ENCODE data around the gene RNF43.

RNF43 gene

DNA sequence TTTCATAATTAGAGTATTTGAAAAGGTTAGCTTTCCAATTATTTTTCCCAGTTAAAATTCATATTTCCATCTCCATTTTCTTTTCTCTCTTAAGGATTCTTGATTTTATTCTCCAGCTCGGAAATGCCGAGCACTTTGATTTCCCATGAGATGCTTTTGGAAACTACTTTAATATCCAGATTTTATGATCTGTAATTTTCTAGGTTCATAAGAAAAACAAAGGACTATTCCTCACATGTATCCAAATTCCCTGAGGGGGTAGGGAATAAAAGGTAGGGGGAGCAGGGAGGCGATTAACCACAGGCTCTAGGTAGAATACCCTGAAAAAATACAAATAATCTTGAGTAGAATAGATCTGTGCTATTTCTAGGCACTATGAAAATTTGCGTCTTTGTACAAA, 938 bp downstream of the RNF43 start:
- Histone ChIP-seq H3K27ac (ENCODE audit: low read depth, low read length) (no peak overlapping the region), H3K4me1 (ENCODE audit: control insufficient read depth, low read length) (peaks cover 31% of the 10 kb centered on the region)

GRCh38 chr17:58415371-58416055, 1.8 kb downstream of the RNF43 start:
- Histone ChIP-seq H4K20me1 (ENCODE audit: control insufficient read depth, insufficient read depth, low read depth, low read length) (no peaks in the 10 kb centered on the region), H3K4me2 (ENCODE audit: low read length) (peak overlapping the region; percentile 5; the same call in 1 of the 2 replicates), H3K27me3 (ENCODE audit: control insufficient read depth, low read length) (peaks cover 11% of the 10 kb centered on the region), H3F3A (ENCODE audit: control insufficient read depth, insufficient read depth) (0 out of 2 replicates have a peak, but pooled peaks cover 5% of the 10 kb centered on the region), H3K9me2 (replicated peaks; ENCODE audit: control insufficient read depth, low read length) (no peaks in the 10 kb centered on the region), H3K79me2 (ENCODE audit: control insufficient read depth, low read length) (no peaks in the 10 kb centered on the region), H3K4me1 (ENCODE audit: control insufficient read depth, low read length) (peaks cover 31% of the 10 kb centered on the region), H3K9me3 (ENCODE audit: control insufficient read depth, insufficient read depth, low read length) (no peaks in the 10 kb centered on the region), H3K36me3 (ENCODE audit: control insufficient read depth, low read length) (no peaks in the 10 kb centered on the region), H3K27ac (ENCODE audit: low read depth, low read length) (no peak overlapping the region), H3K4me3 (ENCODE audit: low read length) (no peak overlapping the region)
- TF ChIP-seq CTCF (IDR thresholded peaks at IDR 0.05; ENCODE audit: low read depth, low read length, poor library complexity, severe bottlenecking) (no peak), EZH2phosphoT487 (IDR thresholded peaks at IDR 0.05; ENCODE audit: borderline replicate concordance, low read length) (no peak)

More for the DNA sequence above, 938 bp downstream of the RNF43 start:
- Histone ChIP-seq H3K36me3 (ENCODE audit: control insufficient read depth, low read length) (no peaks in the 10 kb centered on the region), H3K4me2 (ENCODE audit: low read length) (peak overlapping the region; percentile 57; the same call in 1 of the 2 replicates), H3K9me2 (replicated peaks; ENCODE audit: control insufficient read depth, low read length) (no peaks in the 10 kb centered on the region), H3K79me2 (ENCODE audit: control insufficient read depth, low read length) (no peaks in the 10 kb centered on the region), H3K27me3 (ENCODE audit: control insufficient read depth, low read length) (peaks cover 7% of the 10 kb centered on the region), H3K9me3 (ENCODE audit: control insufficient read depth, insufficient read depth, low read length) (no peaks in the 10 kb centered on the region), H4K20me1 (ENCODE audit: control insufficient read depth, insufficient read depth, low read depth, low read length) (no peaks in the 10 kb centered on the region), H3F3A (ENCODE audit: control insufficient read depth, insufficient read depth) (0 out of 2 replicates have a peak, but pooled peaks cover 5% of the 10 kb centered on the region), H3K4me3 (ENCODE audit: low read length) (no peak overlapping the region)
- TF ChIP-seq CTCF (IDR thresholded peaks at IDR 0.05; ENCODE audit: low read depth, low read length, poor library complexity, severe bottlenecking), result no peak
- TF ChIP-seq EZH2phosphoT487 (IDR thresholded peaks at IDR 0.05; ENCODE audit: borderline replicate concordance, low read length), result no peak

GRCh38 chr17:58414596-58414997, 2.7 kb downstream of the RNF43 start:
- H3F3A ChIP-seq (ENCODE audit: control insufficient read depth, insufficient read depth), result 0 out of 2 replicates have a peak, but pooled peaks cover 5% of the 10 kb centered on the region
- H3K9me2 ChIP-seq (replicated peaks; ENCODE audit: control insufficient read depth, low read length), result no peaks in the 10 kb centered on the region
- H3K36me3 ChIP-seq (ENCODE audit: control insufficient read depth, low read length), result no peaks in the 10 kb centered on the region
- no peaks in the 10 kb centered on the region for H4K20me1 ChIP-seq (ENCODE audit: control insufficient read depth, insufficient read depth, low read depth, low read length)
- peaks cover 31% of the 10 kb centered on the region for H3K4me1 ChIP-seq (ENCODE audit: control insufficient read depth, low read length)
- no peaks in the 10 kb centered on the region for H3K79me2 ChIP-seq (ENCODE audit: control insufficient read depth, low read length)
- H3K27me3 ChIP-seq (ENCODE audit: control insufficient read depth, low read length), result peaks cover 11% of the 10 kb centered on the region
- H3K27ac ChIP-seq (ENCODE audit: low read depth, low read length), result no peak overlapping the region
- no peak for TF ChIP-seq CTCF (IDR thresholded peaks at IDR 0.05; ENCODE audit: low read depth, low read length, poor library complexity, severe bottlenecking)
- no peak for TF ChIP-seq EZH2phosphoT487 (IDR thresholded peaks at IDR 0.05; ENCODE audit: borderline replicate concordance, low read length)
- H3K9me3 ChIP-seq (ENCODE audit: control insufficient read depth, insufficient read depth, low read length), result no peaks in the 10 kb centered on the region
- no peak overlapping the region for H3K4me3 ChIP-seq (ENCODE audit: low read length)
- H3K4me2 ChIP-seq (ENCODE audit: low read length), result no peak overlapping the region

All from DOHH2 (cell line).